GM12801 (cell line): ENCODE measurements around the gene PTPRK.

Experiments used
- CTCF ChIP-seq: IDR thresholded peaks from one replicate; pipeline ENCODE4 v1.5.1; 2011; ENCODE audit warnings: control low read depth; ENCODE audit not compliant: insufficient read length; ENCODE audit errors: extremely low read depth

PTPRK gene

DNA sequence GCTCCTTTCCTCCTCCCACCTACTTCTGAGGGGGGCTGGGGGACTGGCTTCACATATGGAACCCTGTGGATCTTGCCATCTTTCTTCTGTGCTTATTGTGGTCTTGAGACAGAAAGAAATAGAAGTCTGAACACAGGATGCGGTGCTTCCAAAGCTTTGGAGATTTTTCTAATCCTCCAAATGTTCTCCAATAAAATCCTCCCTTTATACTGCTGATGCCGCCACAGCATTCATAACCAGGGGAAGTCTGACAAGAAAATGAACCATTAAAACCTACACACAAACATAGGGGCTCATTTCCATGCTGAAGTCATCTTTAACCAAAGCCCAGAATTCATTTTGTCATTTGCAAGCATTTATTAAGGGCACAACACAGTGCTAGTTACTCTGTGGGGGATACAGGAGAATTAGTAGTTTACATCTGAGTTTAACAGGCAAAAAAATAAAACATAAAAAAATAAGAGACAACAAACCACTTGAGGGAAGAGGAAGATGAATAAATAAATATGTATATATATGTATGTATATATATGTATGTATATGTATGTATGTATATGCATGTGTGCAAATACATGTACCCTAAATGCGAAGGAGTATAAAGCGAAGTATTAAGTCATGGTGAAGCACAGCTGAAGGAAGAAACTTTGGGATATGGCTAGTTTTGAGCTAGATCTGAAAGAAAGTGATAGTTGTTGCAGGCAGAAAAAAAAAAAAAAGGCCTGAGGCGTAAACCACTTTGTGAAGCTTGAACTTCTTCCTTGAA, 5.9 kb upstream of the PTPRK start:
- no peak for TF ChIP-seq CTCF

GRCh38 chr6:128525406-128525805, 5.0 kb upstream of the PTPRK start:
- TF ChIP-seq CTCF, result no peak

DNA sequence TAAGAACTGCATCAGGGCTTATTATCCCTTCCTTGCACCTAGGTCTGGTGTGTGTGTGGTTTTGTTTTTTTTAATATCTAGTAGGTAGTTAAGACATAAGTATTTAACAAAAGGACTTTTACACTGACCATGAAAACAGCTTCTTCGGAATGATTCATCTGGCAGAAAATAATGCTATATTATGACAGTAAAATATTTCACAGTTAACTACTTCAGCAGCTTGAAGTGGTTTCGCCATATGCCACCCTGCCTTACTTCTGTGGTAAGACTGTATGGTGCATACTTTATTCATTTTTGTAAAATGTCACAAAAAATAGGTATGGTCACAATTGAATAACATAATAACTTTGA, 858 bp upstream of the PTPRK start:
- TF ChIP-seq CTCF, result no peak

GRCh38 chr6:128519931-128520435, 416 bp downstream of the PTPRK start:
- TF ChIP-seq CTCF, result no peak

DNA sequence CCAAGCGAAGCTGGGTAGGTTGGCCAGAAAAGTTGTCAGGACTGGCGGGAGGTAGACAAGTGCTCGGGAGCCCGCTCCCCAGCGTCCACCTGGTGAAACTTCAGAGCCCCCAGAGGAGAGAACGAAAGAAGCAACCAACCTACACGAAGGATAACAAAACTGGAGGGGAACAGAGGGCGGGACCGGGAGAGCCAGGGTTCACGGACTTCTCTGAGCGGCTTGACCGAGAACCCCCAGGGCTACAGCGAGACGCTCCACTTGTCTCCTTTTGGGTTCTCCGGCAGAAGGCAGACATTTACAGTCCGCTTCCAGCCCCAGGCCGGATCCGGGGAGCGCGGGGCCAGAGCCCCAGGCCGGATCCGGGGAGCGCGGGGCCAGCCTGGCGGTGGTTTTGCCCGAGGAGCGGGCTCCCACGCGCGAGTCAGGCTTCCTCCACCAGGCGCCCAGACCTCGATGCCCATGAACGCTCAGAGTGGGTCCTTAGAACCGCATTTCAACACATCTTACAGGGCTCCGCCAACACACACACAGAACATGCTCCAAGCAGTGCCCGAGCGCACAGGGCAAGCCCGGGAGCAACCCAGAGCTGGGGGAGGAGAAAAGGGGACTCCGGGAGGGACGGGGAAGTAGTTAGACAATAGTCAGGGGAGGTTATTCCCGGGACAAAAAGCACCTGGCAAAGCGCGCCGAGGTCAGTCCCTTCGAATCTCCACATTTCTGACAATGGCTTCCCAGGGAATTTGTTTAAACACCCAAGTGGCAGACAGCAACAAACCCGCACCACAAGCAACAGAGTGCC, 1.1 kb downstream of the PTPRK start:
- no peak for TF ChIP-seq CTCF

DNA sequence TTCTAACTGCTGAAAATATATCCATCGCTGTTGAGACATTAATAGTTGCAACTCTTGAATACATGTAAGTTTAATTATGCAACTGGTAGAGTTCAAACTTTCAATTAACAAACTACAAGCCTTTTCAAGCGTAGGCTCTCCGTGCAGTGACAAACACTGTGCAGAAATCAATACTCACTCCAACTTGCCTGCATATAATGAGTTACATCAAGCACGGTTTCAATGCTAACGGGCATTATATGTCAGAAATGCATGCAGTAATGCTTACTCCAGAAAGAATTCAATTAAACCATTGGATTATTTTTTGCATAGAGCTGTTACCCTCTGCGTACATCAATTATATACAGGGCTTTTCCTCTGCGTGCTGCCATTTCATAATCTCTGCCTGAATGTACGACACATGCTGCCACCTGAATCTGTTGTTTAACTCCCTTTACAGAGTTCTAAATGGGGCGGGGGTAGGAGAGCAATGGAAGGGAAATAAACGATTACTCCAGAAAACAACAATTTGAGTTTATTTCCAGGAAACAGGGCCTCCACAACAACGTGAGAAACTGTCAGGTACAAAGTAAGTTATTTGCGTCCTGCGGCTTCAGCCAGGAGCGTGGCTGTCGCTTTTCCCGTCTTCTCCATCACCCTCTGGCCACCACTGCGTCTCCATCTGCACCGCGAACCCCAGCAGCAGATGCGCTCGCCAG, 1.8 kb downstream of the PTPRK start:
- TF ChIP-seq CTCF, result no peak

DNA sequence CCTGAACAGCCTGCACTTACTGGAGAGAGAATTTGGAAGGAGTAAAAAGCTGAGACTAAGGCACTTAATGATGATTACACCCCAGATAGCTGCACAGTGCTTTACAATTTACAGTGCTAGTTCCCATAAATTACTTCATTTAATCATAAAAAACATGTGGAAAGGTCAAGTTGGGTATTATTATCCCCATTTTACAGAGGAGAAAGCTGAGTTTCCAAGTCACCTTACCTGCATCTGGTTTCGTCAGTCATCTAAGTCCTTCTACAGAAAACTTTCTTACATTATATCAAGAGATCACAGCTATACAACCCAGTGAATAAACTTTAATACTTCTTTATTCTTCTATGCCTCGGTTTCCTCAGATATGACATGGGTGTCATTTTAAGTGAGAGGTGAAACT, 3.3 kb downstream of the PTPRK start:
- TF ChIP-seq CTCF, result no peak
